BE2C (cell line): Measurements from ENCODE around the gene CACNB3.

Experiments used
- DNase-seq: peaks from one replicate; pipeline ENCODE4 v3.0.0-alpha.2; 2020
- H3K27me3 ChIP-seq: fragments of 250-450 bp; sonication (Bioruptor Pico); 2 replicates; pipeline ENCODE4 v1.5.1; 2020; ENCODE audit warnings: mild to moderate bottlenecking
- H3K36me3 ChIP-seq: fragments of 250-450 bp; sonication (Bioruptor Pico); 2 replicates; pipeline ENCODE4 v1.5.1; 2020; ENCODE audit warnings: mild to moderate bottlenecking
- H3K4me1 ChIP-seq: fragments of 250-450 bp; sonication (Bioruptor Pico); 2 replicates; pipeline ENCODE4 v1.5.1; 2020
- H3K4me3 ChIP-seq: 2 replicates; pipeline ENCODE4 v1.5.1; 2011; ENCODE audit warnings: low read depth, low read length
- H3K9me3 ChIP-seq: fragments of 250-450 bp; sonication (Bioruptor Pico); 2 replicates; pipeline ENCODE4 v1.5.1; 2020
- TF ChIP-seq, protein P1 (sequence below): IDR thresholded peaks from 2 replicates; pipeline ENCODE4 v1.5.1; 2012; ENCODE audit warnings: mild to moderate bottlenecking, low read depth, low read length

CACNB3 gene

GRCh38 chr12:48810903-48811431 lies 7.3 kb upstream of the CACNB3 start:
- no peak for DNase-seq
- H3K36me3 ChIP-seq = no peaks in the 10 kb centered on the region
- H3K9me3 ChIP-seq = no peaks in the 10 kb centered on the region
- no peak overlapping the region for H3K4me3 ChIP-seq
- H3K4me1 ChIP-seq = no peaks in the 10 kb centered on the region; the same call in 1 of the 2 replicates
- H3K27me3 ChIP-seq = no peaks in the 10 kb centered on the region
- TF ChIP-seq, protein P1, sequence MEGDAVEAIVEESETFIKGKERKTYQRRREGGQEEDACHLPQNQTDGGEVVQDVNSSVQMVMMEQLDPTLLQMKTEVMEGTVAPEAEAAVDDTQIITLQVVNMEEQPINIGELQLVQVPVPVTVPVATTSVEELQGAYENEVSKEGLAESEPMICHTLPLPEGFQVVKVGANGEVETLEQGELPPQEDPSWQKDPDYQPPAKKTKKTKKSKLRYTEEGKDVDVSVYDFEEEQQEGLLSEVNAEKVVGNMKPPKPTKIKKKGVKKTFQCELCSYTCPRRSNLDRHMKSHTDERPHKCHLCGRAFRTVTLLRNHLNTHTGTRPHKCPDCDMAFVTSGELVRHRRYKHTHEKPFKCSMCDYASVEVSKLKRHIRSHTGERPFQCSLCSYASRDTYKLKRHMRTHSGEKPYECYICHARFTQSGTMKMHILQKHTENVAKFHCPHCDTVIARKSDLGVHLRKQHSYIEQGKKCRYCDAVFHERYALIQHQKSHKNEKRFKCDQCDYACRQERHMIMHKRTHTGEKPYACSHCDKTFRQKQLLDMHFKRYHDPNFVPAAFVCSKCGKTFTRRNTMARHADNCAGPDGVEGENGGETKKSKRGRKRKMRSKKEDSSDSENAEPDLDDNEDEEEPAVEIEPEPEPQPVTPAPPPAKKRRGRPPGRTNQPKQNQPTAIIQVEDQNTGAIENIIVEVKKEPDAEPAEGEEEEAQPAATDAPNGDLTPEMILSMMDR = no peak

GRCh38 chr12:48811437-48812090 lies 6.7 kb upstream of the CACNB3 start:
- Histone ChIP-seq H3K4me1 (peaks cover 3% of the 10 kb centered on the region), H3K4me3 (no peak overlapping the region), H3K9me3 (no peaks in the 10 kb centered on the region), H3K36me3 (no peaks in the 10 kb centered on the region), H3K27me3 (no peaks in the 10 kb centered on the region)
- no peak for DNase-seq
- TF ChIP-seq, protein P1 = no peak

GRCh38 chr12:48812389-48812788 lies 5.9 kb upstream of the CACNB3 start:
- Histone ChIP-seq H3K9me3 (no peaks in the 10 kb centered on the region), H3K4me3 (no peak overlapping the region), H3K4me1 (peaks cover 3% of the 10 kb centered on the region), H3K36me3 (no peaks in the 10 kb centered on the region), H3K27me3 (no peaks in the 10 kb centered on the region)
- no peak for DNase-seq
- TF ChIP-seq, protein P1 = no peak

DNA sequence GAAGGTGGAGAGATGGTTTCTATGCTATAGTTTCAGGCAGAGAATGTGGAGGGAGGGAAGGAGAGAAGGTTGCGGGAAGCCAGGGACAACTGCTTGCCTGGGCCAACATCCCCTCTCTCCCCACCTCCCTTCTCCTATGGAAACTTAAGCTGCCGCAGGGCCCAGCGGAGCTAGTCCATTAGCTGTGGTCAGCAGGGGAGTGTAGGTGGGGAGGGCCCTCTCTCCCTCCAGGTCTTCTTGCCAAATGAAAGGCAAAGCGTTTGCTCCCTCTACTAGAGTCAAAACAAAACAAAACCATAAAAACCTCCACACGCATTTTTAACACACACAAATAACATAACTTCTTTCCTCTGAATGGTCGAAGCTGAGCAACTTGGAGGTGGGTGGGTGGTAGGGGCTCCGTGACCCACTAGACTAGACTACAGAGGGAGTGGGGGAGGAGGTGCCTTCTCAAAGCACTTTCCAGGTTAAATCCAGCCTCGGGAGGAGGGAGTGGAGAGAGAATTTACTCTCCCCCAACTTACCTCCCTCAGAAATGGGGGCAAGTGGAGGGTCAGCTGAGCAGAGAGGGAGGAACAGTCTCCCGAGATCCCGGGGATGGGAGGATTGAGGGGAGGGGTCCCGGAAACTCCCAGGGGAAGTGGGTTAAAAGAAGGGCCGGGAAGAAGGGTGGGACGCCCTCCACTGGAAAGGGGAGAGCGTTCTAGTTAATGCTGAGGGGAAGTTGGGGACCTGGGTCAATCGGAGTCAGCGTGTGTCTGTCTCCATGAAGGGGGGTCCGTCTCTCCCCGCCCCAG lies 4.6 kb upstream of the CACNB3 start:
- H3K4me1 ChIP-seq = peaks cover 3% of the 10 kb centered on the region
- H3K9me3 ChIP-seq = no peaks in the 10 kb centered on the region
- TF ChIP-seq, protein P1 = no peak
- DNase-seq = no peak
- H3K27me3 ChIP-seq = no peaks in the 10 kb centered on the region
- H3K36me3 ChIP-seq = no peaks in the 10 kb centered on the region
- peak overlapping the region; percentile 90 for H3K4me3 ChIP-seq

DNA sequence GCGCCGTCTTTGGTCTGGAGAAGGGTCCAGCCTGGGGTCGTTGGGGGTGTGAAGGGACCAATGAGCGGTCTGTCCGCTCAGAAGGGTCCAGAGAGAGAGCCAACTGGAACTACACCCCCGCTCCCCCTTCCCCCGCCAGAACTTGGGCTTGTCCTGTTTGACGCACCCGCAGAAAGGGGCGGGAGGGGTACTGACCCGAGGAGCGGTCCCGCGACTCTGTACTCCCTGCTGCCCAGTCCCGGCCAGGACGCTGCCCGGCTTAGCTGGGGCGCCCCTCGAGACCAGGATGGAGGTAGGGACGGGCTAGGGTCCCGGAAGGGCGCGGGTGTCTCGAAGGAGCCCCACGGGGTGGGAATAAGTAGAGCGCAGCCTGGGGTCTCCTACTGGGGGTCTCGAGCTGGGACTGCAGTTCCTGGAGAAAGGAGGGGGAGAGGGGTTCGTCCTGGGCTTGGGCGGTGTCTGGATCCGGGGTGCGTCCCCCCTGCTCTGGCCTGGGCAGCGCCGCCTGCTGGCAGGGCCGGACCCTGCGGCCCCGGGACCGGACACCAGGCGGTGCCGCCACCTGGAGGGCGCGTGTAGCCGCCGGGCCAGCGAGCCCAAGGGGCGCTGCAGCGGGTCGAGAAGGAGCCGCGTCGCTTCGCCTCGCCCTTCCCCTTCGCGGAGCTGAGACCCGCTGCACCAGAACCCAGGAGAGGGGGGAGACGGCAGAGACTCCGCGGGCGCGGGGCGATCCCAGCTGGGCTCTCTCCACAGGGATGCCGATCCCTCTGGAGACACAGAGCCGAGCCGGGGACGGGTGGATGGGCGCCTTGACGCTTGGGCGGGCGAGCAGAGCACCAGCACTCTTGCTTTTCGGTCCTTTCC lies 3.8 kb upstream of the CACNB3 start:
- TF ChIP-seq, protein P1 = peak; percentile 88
- H3K4me3 ChIP-seq = peak overlapping the region; percentile 90
- H3K9me3 ChIP-seq = no peaks in the 10 kb centered on the region
- H3K4me1 ChIP-seq = peaks cover 3% of the 10 kb centered on the region
- DNase-seq = peak; percentile 90
- H3K36me3 ChIP-seq = no peaks in the 10 kb centered on the region
- H3K27me3 ChIP-seq = no peaks in the 10 kb centered on the region
